Measurements from ENCODE around the gene LRCH3.

Gene LRCH3

GRCh38 chr3:197791892-197792647 is 1.0 kb downstream of the LRCH3 start:
- DNase-seq (ENCODE audit: low read depth, low spot score): peak; percentile 16

- no peak for DNase-seq (ENCODE audit: low read depth, low spot score)
These were observed 2.2 kb downstream of the LRCH3 start for GRCh38 chr3:197793247-197793646.

- DNase-seq (ENCODE audit: low read depth, low spot score): no peak
These were observed 3.1 kb downstream of the LRCH3 start for GRCh38 chr3:197794115-197794514.

- no peak for DNase-seq (ENCODE audit: low read depth, low spot score)
These were observed 4.1 kb downstream of the LRCH3 start for GRCh38 chr3:197795200-197795599.

GRCh38 chr3:197796087-197796486 is 5.0 kb downstream of the LRCH3 start:
- DNase-seq (ENCODE audit: low read depth, low spot score): no peak

- DNase-seq (ENCODE audit: low read depth, low spot score): no peak
These were observed 7.8 kb downstream of the LRCH3 start for GRCh38 chr3:197798863-197799262.

GRCh38 chr3:197800379-197800778 is 9.3 kb downstream of the LRCH3 start:
- no peak for DNase-seq (ENCODE audit: low read depth, low spot score)

- DNase-seq (ENCODE audit: low read depth, low spot score): no peak
These were observed 11.1 kb downstream of the LRCH3 start for GRCh38 chr3:197801891-197802778.

GRCh38 chr3:197802779-197803459 is 11.9 kb downstream of the LRCH3 start:
- no peak for DNase-seq (ENCODE audit: low read depth, low spot score)

- DNase-seq (ENCODE audit: low read depth, low spot score): no peak
These were observed 13.5 kb downstream of the LRCH3 start for GRCh38 chr3:197804511-197804910.

GRCh38 chr3:197807969-197808587 is 17.0 kb downstream of the LRCH3 start:
- DNase-seq (ENCODE audit: low read depth, low spot score): no peak

- DNase-seq (ENCODE audit: low read depth, low spot score): no peak
These were observed 18.4 kb downstream of the LRCH3 start for GRCh38 chr3:197809356-197810020.

GRCh38 chr3:197810901-197811300 is 19.8 kb downstream of the LRCH3 start:
- DNase-seq (ENCODE audit: low read depth, low spot score): no peak

GRCh38 chr3:197811343-197811742 is 20.3 kb downstream of the LRCH3 start:
- DNase-seq (ENCODE audit: low read depth, low spot score): no peak

GRCh38 chr3:197814372-197814771 is 23.3 kb downstream of the LRCH3 start:
- DNase-seq (ENCODE audit: low read depth, low spot score): no peak

GRCh38 chr3:197820550-197821335 is 29.7 kb downstream of the LRCH3 start:
- DNase-seq (ENCODE audit: low read depth, low spot score): no peak

GRCh38 chr3:197829397-197830045 is 38.5 kb downstream of the LRCH3 start:
- no peak for DNase-seq (ENCODE audit: low read depth, low spot score)

GRCh38 chr3:197830308-197830966 is 39.4 kb downstream of the LRCH3 start:
- DNase-seq (ENCODE audit: low read depth, low spot score): no peak

- no peak for DNase-seq (ENCODE audit: low read depth, low spot score)
These were observed 39.9 kb downstream of the LRCH3 start for GRCh38 chr3:197830967-197831313.
